GM10248 (cell line): ENCODE data around the gene MSH2.
A peak's percentile ranks its signal among the peaks of the same experiment; 100 is the strongest.

Source experiments
- CTCF ChIA-PET: fragments of 300-600 bp; sonication (Branson Sonifier 250); formaldehyde crosslinking; extraction: SDS; loops from one replicate; lab custom pipeline; 2021; ENCODE audit warnings: antibody characterized with exemption; lab: Yijun Ruan, JAX
- POLR2A ChIA-PET: fragments of 350-650 bp; sonication (Branson Sonifier 250); formaldehyde crosslinking; extraction: SDS; loops from one replicate; lab custom pipeline; 2020; ENCODE audit warnings: antibody characterized with exemption; lab: Yijun Ruan, JAX
- DNase-seq: peaks from one replicate; pipeline ENCODE4 v3.0.0; 2012; ENCODE audit errors: extremely low spot score
- TF ChIP-seq, protein P1 (sequence below): IDR thresholded peaks from 2 replicates; pipeline ENCODE4 v1.5.1; 2012; ENCODE audit warnings: mild to moderate bottlenecking, low read depth; ENCODE audit errors: extremely low read depth, missing control alignments, control extremely low read depth

Gene MSH2

DNA sequence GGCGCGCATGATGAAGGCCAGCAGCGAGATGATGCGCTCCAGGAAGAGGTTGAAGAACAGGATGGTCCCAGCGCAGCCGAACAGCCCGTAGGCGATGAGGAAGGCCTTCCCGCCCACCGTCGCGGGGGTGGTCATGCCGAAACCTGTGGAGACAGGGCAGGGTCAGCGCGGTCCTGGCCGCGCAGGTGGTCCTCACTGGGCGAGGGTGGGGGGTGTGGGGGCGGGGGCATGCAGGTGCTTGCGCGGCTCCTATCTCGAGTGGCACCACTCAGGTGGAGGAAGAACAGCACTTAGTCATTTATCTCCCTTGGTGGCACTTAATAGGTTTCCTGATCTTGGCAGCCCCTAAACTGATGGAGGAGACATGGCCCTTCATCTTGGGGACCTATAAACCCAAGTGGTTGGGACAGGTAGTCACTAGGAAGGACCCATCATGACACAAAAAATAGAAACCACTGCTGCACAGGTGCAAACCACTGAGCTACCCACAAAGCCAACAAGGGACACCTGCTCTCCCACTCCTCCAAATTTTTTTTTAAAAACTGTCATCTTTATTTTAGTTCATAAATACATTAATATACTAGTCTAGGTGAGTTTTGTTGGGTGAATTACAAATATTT, 118.8 kb downstream of the MSH2 start:
- ChIA-PET CTCF (interaction anchor here (1.4 to 3.0 kb wide), 8 partner anchors 11 to 246 kb away, joined by 3 to 16 read pairs (median 4); no protein-coding TSS in a partner anchor), POLR2A (no interaction called here)
- DNase-seq = peak; percentile 26
- TF ChIP-seq, protein P1, sequence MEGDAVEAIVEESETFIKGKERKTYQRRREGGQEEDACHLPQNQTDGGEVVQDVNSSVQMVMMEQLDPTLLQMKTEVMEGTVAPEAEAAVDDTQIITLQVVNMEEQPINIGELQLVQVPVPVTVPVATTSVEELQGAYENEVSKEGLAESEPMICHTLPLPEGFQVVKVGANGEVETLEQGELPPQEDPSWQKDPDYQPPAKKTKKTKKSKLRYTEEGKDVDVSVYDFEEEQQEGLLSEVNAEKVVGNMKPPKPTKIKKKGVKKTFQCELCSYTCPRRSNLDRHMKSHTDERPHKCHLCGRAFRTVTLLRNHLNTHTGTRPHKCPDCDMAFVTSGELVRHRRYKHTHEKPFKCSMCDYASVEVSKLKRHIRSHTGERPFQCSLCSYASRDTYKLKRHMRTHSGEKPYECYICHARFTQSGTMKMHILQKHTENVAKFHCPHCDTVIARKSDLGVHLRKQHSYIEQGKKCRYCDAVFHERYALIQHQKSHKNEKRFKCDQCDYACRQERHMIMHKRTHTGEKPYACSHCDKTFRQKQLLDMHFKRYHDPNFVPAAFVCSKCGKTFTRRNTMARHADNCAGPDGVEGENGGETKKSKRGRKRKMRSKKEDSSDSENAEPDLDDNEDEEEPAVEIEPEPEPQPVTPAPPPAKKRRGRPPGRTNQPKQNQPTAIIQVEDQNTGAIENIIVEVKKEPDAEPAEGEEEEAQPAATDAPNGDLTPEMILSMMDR = no peak

DNA sequence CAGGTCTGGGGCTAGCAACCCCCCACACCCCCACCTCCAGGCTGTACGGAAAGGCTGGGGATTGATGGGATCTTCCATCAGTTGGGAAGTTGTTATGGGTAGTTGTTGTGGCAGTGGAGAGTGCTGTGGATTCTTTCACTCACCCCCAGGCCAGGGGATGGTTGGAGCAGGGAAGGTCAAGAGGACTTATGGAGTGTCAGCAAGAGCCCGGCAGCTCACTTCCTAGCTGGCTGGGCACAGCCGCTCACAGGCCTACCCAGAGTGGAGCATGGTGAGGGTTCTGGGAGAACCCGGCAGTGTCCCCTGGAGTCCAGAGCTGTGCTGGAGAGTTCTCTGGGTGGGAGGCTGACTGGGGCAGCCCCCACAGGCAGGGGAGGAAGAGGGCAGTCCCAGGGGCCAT, 122.2 kb downstream of the MSH2 start:
- POLR2A ChIA-PET = no interaction called here
- CTCF ChIA-PET = no interaction called here
- DNase-seq = no peak

DNA sequence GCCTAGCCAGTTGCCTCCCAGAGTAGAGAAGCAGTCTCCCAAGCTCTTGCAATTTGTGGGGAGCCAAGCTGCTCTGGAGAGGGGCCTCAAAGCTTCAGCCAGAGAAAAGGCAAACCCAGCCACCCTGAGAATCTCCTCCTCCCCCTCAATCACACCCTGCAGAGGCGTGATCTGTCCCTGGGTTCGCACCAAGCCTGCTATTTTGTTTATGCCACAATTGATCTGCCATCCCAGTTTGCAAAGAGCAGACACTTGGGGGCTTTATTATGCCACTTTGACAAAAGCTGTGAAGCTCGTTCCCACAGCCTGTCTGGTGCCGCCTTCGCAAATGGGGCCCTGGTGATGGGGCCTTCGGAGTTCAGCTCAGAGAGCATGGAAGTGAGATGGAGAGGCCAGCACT, 125.5 kb downstream of the MSH2 start:
- TF ChIP-seq, protein P1 = no peak
- ChIA-PET POLR2A (no interaction called here), CTCF (no interaction called here)
- no peak for DNase-seq

More for the DNA sequence above, 122.2 kb downstream of the MSH2 start:
- TF ChIP-seq, protein P1 = no peak

DNA sequence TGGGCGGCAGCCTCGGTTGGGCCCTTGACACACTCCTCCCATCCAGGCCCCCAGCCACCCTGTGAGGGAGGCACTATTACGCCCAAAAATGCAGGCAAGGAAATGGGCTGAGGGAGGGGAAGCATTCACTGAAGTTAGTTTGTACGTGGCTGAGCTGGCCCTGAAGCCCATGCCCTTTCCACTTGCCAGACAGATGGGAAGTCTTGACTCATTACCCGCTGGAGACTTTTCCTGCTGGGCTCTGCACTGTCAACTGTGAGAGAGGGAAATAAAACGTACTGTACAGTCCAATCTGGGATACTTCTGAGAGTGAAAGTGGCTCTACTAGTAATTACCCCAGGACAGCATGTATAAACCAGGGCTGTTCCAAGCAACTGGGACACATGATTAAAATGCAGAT, 125.9 kb downstream of the MSH2 start:
- CTCF ChIA-PET = no interaction called here
- POLR2A ChIA-PET = no interaction called here
- DNase-seq = no peak
- TF ChIP-seq, protein P1 = no peak

DNA sequence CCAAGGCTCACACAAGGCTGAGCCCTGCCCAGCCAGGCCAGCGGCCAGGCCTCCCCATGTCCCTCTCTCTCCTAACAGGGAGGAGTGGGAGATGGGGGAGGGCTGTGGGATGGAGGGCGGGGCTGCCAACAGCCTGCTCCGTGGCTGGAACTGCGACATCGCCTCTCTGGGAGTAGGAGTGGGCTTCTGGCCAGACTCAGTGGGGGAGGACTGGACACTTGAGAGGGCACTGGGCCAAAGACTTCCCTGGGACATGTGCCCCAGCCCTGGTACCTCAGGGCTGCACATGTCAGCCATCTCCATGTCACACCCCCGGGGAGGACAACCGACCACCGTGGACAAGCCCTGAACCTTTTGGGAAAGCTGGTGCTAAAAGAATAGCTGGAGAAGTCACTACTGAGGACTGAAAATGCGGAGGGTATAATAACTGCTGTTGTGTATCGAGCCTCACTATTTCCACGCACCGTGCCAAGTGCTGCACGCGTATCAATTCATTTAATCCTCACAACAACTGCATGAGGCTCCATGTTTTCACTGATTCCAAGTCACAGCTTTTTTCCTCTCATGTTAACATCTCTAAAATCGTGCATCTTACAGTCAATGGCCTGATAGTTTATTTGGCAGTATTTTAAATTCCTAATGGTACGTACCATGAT, 127.3 kb downstream of the MSH2 start:
- POLR2A ChIA-PET = no interaction called here
- no peak for DNase-seq
- CTCF ChIA-PET = no interaction called here
- TF ChIP-seq, protein P1 = no peak

DNA sequence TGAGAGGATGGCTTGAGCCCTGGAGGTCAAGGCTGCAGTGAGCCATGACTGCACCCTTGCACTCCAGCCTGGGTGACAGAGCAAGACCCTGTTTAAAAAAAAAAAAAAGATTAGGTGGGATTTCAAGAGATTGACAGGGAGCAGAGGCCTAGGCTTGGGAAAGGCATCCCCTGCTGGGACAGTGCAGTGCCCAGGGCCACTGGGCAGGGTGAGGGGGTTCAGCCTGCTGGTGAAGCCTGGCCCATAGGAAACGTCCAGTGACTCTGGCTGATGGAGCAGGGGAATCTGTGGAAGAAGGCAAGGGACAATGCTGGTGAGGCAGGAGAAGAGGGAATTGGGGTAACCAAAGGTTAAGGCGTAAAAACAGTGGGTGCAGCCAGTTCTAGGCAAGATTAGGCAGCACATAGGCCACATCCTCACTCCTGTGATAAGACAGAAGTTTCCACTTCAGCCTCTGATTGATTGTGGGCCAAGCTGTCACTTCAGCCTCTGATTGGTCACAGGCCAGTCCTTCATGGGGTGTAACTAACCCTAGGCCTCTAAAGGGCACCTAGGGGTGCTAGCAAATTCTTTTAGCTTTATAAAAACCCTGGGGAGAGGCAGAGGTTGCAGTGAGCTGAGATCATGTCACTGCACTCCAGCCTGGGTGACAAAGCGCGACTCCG, 128.6 kb downstream of the MSH2 start:
- CTCF ChIA-PET = interaction anchor here (1.1 kb wide), 1 partner anchor 24 kb away, joined by 3 read pairs; no protein-coding TSS in a partner anchor
- no peak for DNase-seq
- POLR2A ChIA-PET = no interaction called here
- TF ChIP-seq, protein P1 = no peak
